Measurements from ENCODE around the gene XYLT1.

The XYLT1 gene

GRCh38 chr16:17270111-17270510 lies 200.6 kb downstream of the XYLT1 start:
- DNase-seq (ENCODE audit: extremely low read depth in 1 of 2, low read depth in 1 of 2): no peak

- DNase-seq (ENCODE audit: extremely low read depth in 1 of 2, low read depth in 1 of 2): no peak
Measured at GRCh38 chr16:17269439-17269838, 201.3 kb downstream of the XYLT1 start.

GRCh38 chr16:17266608-17267313 lies 204.0 kb downstream of the XYLT1 start:
- no peak for DNase-seq (ENCODE audit: extremely low read depth in 1 of 2, low read depth in 1 of 2)

- no peak for DNase-seq (ENCODE audit: extremely low read depth in 1 of 2, low read depth in 1 of 2)
Measured at GRCh38 chr16:17265154-17265553, 205.6 kb downstream of the XYLT1 start.

GRCh38 chr16:17261197-17261858 lies 209.4 kb downstream of the XYLT1 start:
- no peak for DNase-seq (ENCODE audit: extremely low read depth in 1 of 2, low read depth in 1 of 2)

- DNase-seq (ENCODE audit: extremely low read depth in 1 of 2, low read depth in 1 of 2): no peak
Measured at GRCh38 chr16:17260276-17260849, 210.4 kb downstream of the XYLT1 start.

GRCh38 chr16:17259751-17260270 lies 210.9 kb downstream of the XYLT1 start:
- no peak for DNase-seq (ENCODE audit: extremely low read depth in 1 of 2, low read depth in 1 of 2)

- no peak for DNase-seq (ENCODE audit: extremely low read depth in 1 of 2, low read depth in 1 of 2)
Measured at GRCh38 chr16:17258848-17259713, 211.7 kb downstream of the XYLT1 start.

GRCh38 chr16:17258077-17258599 lies 212.6 kb downstream of the XYLT1 start:
- no peak for DNase-seq (ENCODE audit: extremely low read depth in 1 of 2, low read depth in 1 of 2)

- no peak for DNase-seq (ENCODE audit: extremely low read depth in 1 of 2, low read depth in 1 of 2)
Measured at GRCh38 chr16:17257426-17258023, 213.2 kb downstream of the XYLT1 start.

GRCh38 chr16:17252701-17253100 lies 218.1 kb downstream of the XYLT1 start:
- DNase-seq (ENCODE audit: extremely low read depth in 1 of 2, low read depth in 1 of 2): no peak

- DNase-seq (ENCODE audit: extremely low read depth in 1 of 2, low read depth in 1 of 2): no peak
Measured at GRCh38 chr16:17252064-17252463, 218.7 kb downstream of the XYLT1 start.

- DNase-seq (ENCODE audit: extremely low read depth in 1 of 2, low read depth in 1 of 2): no peak
Measured at GRCh38 chr16:17251496-17251895, 219.3 kb downstream of the XYLT1 start.

- no peak for DNase-seq (ENCODE audit: extremely low read depth in 1 of 2, low read depth in 1 of 2)
Measured at GRCh38 chr16:17246974-17247732, 223.6 kb downstream of the XYLT1 start.

GRCh38 chr16:17246268-17246885 lies 224.4 kb downstream of the XYLT1 start:
- no peak for DNase-seq (ENCODE audit: extremely low read depth in 1 of 2, low read depth in 1 of 2)

- no peak for DNase-seq (ENCODE audit: extremely low read depth in 1 of 2, low read depth in 1 of 2)
Measured at GRCh38 chr16:17245776-17246175, 225.0 kb downstream of the XYLT1 start.

GRCh38 chr16:17244872-17245551 lies 225.7 kb downstream of the XYLT1 start:
- DNase-seq (ENCODE audit: extremely low read depth in 1 of 2, low read depth in 1 of 2): no peak

GRCh38 chr16:17241264-17241835 lies 229.4 kb downstream of the XYLT1 start:
- DNase-seq (ENCODE audit: extremely low read depth in 1 of 2, low read depth in 1 of 2): no peak

Data from stimulated activated CD8-positive, alpha-beta memory T cell treated with anti-CD3 and anti-CD28 coated beads, Interleukin-7, amount 100 ng/mL, for 48 hours (primary cell).